Body of pancreas (tissue), 4 donors: ENCODE results near the gene VPS72. TPM values are rescaled to one million over a fixed set of nuclear protein-coding genes. Genes with fewer than 3 reads are reported as not detected.
A peak's percentile ranks its signal among the peaks of the same experiment; 100 is the strongest.

ENCODE experiments used
- ATAC-seq: fragments of 150-250 bp; one replicate; pipeline ENCODE4 v1.9.1; 2016
- DNase-seq, 4 donors: peaks; one replicate each; pipeline ENCODE4 v3.0.0-alpha.2; 2019
- H3K27ac ChIP-seq, 4 donors: fragments of 200-600 bp; sonication (generic); 1 replicate in 3 of 4; 2 replicates in 1 of 4; pipeline versions ENCODE4 v1.5.1 to v1.6.1; 2016 to 2019; ENCODE audit warnings: mild to moderate bottlenecking in 1 of 4, mixed read lengths in 1 of 4, moderate library complexity in 1 of 4
- H3K27me3 ChIP-seq, 2 donors: fragments of 200-600 bp; sonication (generic); one replicate each; pipeline ENCODE4 v1.6.0; 2016; ENCODE audit warnings: mild to moderate bottlenecking in 1 of 2
- H3K36me3 ChIP-seq, 2 donors: fragments of 200-600 bp; sonication (generic); replicated peaks in 1 of 2; 2 replicates each; pipeline ENCODE4 v1.5.1; 2016; ENCODE audit warnings: low read depth in 2 of 2; ENCODE audit not compliant: insufficient read depth in 1 of 2
- H3K4me1 ChIP-seq: fragments of 200-600 bp; sonication (generic); one replicate; pipeline ENCODE4 v1.6.0; 2016
- H3K4me3 ChIP-seq, 2 donors: fragments of 200-600 bp; sonication (generic); 1 replicate in 1 of 2; 2 replicates in 1 of 2; pipeline ENCODE4 v1.5.1; 2016 to 2019
- H3K9me3 ChIP-seq, 3 donors: fragments of 200-600 bp; sonication (generic); 1 replicate in 2 of 3; 2 replicates in 1 of 3; pipeline ENCODE4 v1.5.1; 2016
- POLR2A ChIP-seq, 3 donors: fragments of 450-650 bp; IDR thresholded peaks; one replicate each; pipeline ENCODE4 v1.6.1; 2016; ENCODE audit warnings: antibody characterized with exemption in 3 of 3, mild to moderate bottlenecking in 2 of 3
- WGBS, 2 donors: methylation state at CpG; one replicate each; pipeline ENCODE4 v1.1.5; 2017; 5-methylcytosine and 5-hydroxymethylcytosine counted together
- intact Hi-C: fragments of 100-400 bp; cut with DNase I; formaldehyde crosslinking; loops from one replicate; pipeline ENCODE4 v1.15.1; 2023
- total RNA-seq, 2 donors: library from RNA; depleted of rRNA; stranded (reverse); fragments of >200 nt; gene quantifications; one replicate each; pipeline ENCODE4 v1.1.0, GENCODE V29; 2016
- TF ChIP-seq, protein P1 (sequence below), 7 experiments: fragments of 450-650 bp in 4 of 7; fragments of 200-600 bp in 3 of 7; sonication (generic) in 3 of 7; IDR thresholded peaks; one replicate each; pipeline ENCODE4 v1.5.1; 2016 to 2019; ENCODE audit warnings: antibody characterized with exemption in 7 of 7

VPS72 gene
- total RNA-seq, 2 donors from 2014 or later, result 6.9 to 19.2 TPM

DNA sequence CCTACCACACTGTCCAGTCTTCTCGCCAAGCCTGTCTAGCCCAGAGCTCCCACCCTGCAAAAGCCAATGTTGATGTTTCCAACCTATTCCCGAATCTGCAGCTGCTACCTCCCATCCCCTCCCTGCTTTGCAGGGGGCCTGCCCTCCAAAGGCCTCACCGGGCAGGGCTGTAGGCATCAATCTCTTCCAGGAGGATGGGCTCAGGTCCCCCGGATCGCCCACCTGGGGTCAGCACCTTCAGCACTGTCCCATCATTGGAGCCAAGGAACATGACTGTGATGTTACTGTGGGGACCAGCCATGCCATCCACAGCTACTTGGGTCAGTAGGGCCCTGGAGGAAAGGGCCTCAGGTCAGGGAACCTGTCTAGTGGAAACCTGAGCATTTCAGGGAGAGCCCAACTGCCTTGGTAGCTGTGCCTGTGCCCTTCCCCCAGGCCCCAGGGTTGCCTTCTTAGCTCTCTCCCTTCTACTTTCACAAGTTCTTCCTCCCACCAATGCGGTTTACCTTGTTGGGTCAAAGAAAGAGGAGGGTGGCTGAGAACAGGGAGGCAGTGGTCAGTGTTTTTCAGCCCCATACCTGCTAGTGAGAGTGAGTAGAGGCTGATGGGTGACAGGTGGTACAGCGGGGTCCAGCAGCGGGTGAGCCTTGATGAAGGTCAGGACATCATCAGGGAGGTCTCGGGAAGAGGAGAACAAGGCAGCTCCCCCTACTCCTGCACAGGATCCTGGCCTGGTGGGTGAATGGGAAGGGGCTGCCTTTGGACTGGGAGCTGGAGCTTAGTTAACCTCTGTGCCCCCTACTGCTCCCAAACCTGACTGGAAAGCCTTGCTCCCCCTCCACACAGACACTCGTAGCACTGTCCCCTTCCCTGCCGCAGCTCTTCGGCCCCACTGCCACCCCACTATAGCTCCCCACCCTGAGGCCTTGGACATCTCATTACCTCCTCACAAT is 54.3 kb downstream of the VPS72 start:
- intact Hi-C loops, result no loop called here
- TF ChIP-seq POLR2A (IDR thresholded peaks at IDR 0.05), result no peak
- TF ChIP-seq, protein P1, sequence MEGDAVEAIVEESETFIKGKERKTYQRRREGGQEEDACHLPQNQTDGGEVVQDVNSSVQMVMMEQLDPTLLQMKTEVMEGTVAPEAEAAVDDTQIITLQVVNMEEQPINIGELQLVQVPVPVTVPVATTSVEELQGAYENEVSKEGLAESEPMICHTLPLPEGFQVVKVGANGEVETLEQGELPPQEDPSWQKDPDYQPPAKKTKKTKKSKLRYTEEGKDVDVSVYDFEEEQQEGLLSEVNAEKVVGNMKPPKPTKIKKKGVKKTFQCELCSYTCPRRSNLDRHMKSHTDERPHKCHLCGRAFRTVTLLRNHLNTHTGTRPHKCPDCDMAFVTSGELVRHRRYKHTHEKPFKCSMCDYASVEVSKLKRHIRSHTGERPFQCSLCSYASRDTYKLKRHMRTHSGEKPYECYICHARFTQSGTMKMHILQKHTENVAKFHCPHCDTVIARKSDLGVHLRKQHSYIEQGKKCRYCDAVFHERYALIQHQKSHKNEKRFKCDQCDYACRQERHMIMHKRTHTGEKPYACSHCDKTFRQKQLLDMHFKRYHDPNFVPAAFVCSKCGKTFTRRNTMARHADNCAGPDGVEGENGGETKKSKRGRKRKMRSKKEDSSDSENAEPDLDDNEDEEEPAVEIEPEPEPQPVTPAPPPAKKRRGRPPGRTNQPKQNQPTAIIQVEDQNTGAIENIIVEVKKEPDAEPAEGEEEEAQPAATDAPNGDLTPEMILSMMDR (IDR thresholded peaks at IDR 0.05), result no peak
- Histone ChIP-seq H3K4me1 (peaks cover 17% of the 10 kb centered on the region), H3K36me3 (no peaks in the 10 kb centered on the region), H3K27me3 (peaks cover 0 to 22% of the 10 kb centered on the region in 2 donors), H3K4me3 (no peak overlapping the region), H3K27ac (no peak overlapping the region), H3K9me3 (no peaks in the 10 kb centered on the region)
- WGBS, 2 donors, result 85 to 87% methylated on average over 12 of the region's 12 CpGs
- ATAC-seq (no peak), DNase-seq (no peak)

DNA sequence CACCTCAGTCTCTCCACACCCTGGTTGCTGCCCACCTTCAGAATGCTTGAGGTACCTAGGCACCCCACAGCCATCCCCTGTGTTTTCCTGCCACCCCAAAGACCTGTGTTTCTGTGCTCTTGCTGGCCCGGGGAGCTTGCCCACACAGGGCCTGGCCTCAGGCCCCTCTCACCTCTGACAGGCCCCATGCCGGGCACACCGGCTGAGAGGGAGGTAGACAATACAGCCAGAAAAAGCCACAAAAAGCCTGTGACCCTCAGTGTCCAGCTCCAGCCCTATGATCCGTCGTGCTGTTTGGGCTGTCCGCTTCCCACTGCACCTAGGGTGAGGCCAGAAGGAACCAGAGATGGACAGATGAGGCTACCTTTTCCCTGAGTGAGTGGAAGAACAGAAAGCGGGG is 55.0 kb downstream of the VPS72 start:
- DNase-seq, result no peak
- Histone ChIP-seq H3K36me3 (no peaks in the 10 kb centered on the region), H3K27ac (no peak overlapping the region), H3K9me3 (no peaks in the 10 kb centered on the region), H3K4me1 (peaks cover 17% of the 10 kb centered on the region), H3K4me3 (no peak overlapping the region), H3K27me3 (peaks cover 0 to 23% of the 10 kb centered on the region in 2 donors)
- no peak for ATAC-seq
- TF ChIP-seq, protein P1 (IDR thresholded peaks at IDR 0.05), result no peak
- intact Hi-C loops, result no loop called here
- WGBS, 2 donors, result 91 to 95% methylated on average over 3 to 7 of the region's 7 CpGs

GRCh38 chr1:151134396-151134795 is 55.6 kb downstream of the VPS72 start:
- 45 to 59% methylated on average over 3 of the region's 3 CpGs for WGBS, 2 donors
- Histone ChIP-seq H3K4me3 (no peak overlapping the region), H3K4me1 (peaks cover 17% of the 10 kb centered on the region), H3K36me3 (no peaks in the 10 kb centered on the region), H3K9me3 (no peaks in the 10 kb centered on the region), H3K27me3 (peaks cover 0 to 23% of the 10 kb centered on the region in 2 donors), H3K27ac (no peak overlapping the region)
- TF ChIP-seq, protein P1 (IDR thresholded peaks at IDR 0.05), result no peak
- DNase-seq (peak in 1 of 4 donors; percentile 39), ATAC-seq (no peak)
- intact Hi-C loops, result no loop called here

DNA sequence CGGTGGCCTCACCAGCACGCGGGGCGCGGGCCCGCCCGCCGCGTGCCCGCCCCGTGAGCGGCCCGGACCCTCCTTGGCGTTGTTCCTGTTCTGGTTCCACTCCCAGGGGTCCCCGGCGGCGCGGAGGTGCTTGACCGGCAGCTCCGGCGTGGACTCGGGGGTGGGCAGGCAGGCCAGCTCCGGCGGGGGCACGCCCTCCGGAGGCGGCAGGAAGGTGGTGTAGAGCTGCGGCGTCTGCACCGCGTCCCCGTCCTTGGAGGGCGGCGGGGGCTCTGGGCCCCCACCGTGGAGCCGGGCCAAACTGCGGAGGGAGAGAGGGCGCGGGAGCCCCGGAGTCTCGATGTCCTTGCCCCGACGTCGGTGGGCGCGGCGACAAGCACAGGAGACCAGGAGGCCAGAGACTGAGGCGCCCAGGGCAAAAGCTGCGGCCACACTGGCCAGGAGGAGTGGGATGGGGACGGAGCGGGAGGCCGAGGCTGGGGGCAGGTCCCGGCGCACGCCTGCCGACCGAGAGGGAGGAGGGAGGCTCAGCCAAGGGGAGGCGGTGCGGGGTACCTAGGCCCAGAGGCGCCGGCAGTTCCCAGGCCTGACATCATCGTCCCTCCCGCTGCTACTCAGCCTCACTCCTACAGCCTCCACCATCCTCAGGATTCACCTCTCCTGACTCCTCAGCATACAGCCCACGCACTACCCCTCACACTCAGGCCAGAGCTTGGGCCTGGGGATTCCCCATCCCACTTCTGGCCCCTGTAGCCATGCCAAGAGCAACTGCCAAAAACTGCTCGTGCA is 56.8 kb downstream of the VPS72 start:
- no peak for TF ChIP-seq POLR2A (IDR thresholded peaks at IDR 0.05)
- TF ChIP-seq, protein P1 (IDR thresholded peaks at IDR 0.05), result no peak
- Histone ChIP-seq H3K36me3 (no peaks in the 10 kb centered on the region), H3K27me3 (peaks cover 0 to 23% of the 10 kb centered on the region in 2 donors), H3K27ac (no peak overlapping the region), H3K9me3 (no peaks in the 10 kb centered on the region), H3K4me3 (no peak overlapping the region), H3K4me1 (peaks cover 17% of the 10 kb centered on the region)
- WGBS, 2 donors, result 59 to 68% methylated on average over 19 to 45 of the region's 65 CpGs
- intact Hi-C loops, result no loop called here
- ATAC-seq (no peak), DNase-seq (peak in 1 of 4 donors; percentile 7)
